Panc1 (cell line): ENCODE results near the gene ITSN2. TPM values are rescaled to one million over a fixed set of nuclear protein-coding genes. Genes with fewer than 3 reads are reported as not detected.

Experiments used
- ATAC-seq: fragments of 200-7000 bp; cut with Tn5 transposase; 2 replicates; pipeline ENCODE4 v1.9.1; 2020; ENCODE audit warnings: mild to moderate bottlenecking, moderate library complexity
- BruUV-seq: library from RNA; stranded (reverse); fragments of 400-500 nt; replicated peaks from 2 replicates; lab custom pipeline; 2021; lab: Mats Ljungman, UMichigan
- CTCF ChIA-PET: fragments of 300-600 bp; sonication (Branson Sonifier 250); formaldehyde crosslinking; loops from one replicate; lab custom pipeline; 2022; ENCODE audit warnings: antibody characterized with exemption; lab: Charles Lee
- POLR2A ChIA-PET: fragments of 300-600 bp; sonication (Branson Sonifier 250); formaldehyde crosslinking; loops from one replicate; lab custom pipeline; 2022; ENCODE audit warnings: antibody characterized with exemption; lab: Charles Lee
- DNase-seq: peaks from one replicate; pipeline ENCODE4 v3.0.0-alpha.2; 2010; ENCODE audit warnings: low read depth, low spot score
- H3K27ac ChIP-seq: 2 replicates; pipeline ENCODE4 v1.5.1; 2011; ENCODE audit warnings: mild to moderate bottlenecking, low read length, inconsistent platforms
- H3K27me3 ChIP-seq: fragments of 200-500 bp; sonication (Bioruptor generic); 2 replicates; pipeline ENCODE4 v1.6.0; 2014; ENCODE audit warnings: low read length, inconsistent platforms; ENCODE audit not compliant: control insufficient read depth, insufficient read depth
- H3K36me3 ChIP-seq: fragments of 200-500 bp; sonication (Bioruptor generic); 2 replicates; pipeline ENCODE4 v1.5.1; 2014; ENCODE audit warnings: inconsistent platforms, mild to moderate bottlenecking, low read length, moderate library complexity; ENCODE audit not compliant: control insufficient read depth, insufficient read depth
- H3K4me1 ChIP-seq: 2 replicates; pipeline ENCODE4 v1.5.1; 2011; ENCODE audit warnings: inconsistent platforms, mild to moderate bottlenecking, low read length, moderate library complexity; ENCODE audit not compliant: control insufficient read depth, insufficient read depth
- H3K4me3 ChIP-seq, 2 experiments: 2 replicates each; pipeline ENCODE4 v1.5.1; 2011 to 2012; ENCODE audit warnings: low read depth in 2 of 2, low read length in 2 of 2, mild to moderate bottlenecking in 2 of 2, inconsistent platforms in 1 of 2, moderate library complexity in 1 of 2
- H3K9me3 ChIP-seq: fragments of 200-500 bp; sonication (Bioruptor generic); 2 replicates; pipeline ENCODE4 v1.5.1; 2014; ENCODE audit warnings: low read depth, mild to moderate bottlenecking, inconsistent platforms, low read length, moderate library complexity; ENCODE audit not compliant: control insufficient read depth, insufficient read depth
- CTCF ChIP-seq: fragments of 450-650 bp; IDR thresholded peaks from 2 replicates; pipeline ENCODE4 v1.5.1; 2017; ENCODE audit warnings: mild to moderate bottlenecking
- POLR2AphosphoS5 ChIP-seq: IDR thresholded peaks from 2 replicates; pipeline ENCODE4 v1.6.1; 2012; ENCODE audit warnings: mild to moderate bottlenecking, low read depth, low read length, moderate library complexity
- REST ChIP-seq, 2 experiments: IDR thresholded peaks; 2 replicates each; pipeline ENCODE4 v1.6.1; 2011 to 2012; ENCODE audit warnings: low read depth in 2 of 2, control low read depth in 1 of 2, low read length in 1 of 2, mild to moderate bottlenecking in 1 of 2, moderate library complexity in 1 of 2; ENCODE audit not compliant: insufficient read depth in 1 of 2
- SIN3A ChIP-seq: IDR thresholded peaks from 2 replicates; pipeline ENCODE4 v1.6.1; 2012; ENCODE audit warnings: low read depth, mild to moderate bottlenecking, low read length, moderate library complexity, borderline replicate concordance; ENCODE audit not compliant: insufficient read depth
- TCF7L2 ChIP-seq: IDR thresholded peaks from 2 replicates; pipeline ENCODE4 v1.6.1; 2011; ENCODE audit warnings: mild to moderate bottlenecking, low read depth, low read length, inconsistent platforms
- in situ Hi-C: cut with HindIII; loops from 2 replicates; pipeline ENCODE4 v1.10.0; 2016; ENCODE audit warnings: low sequenced_read_pairs, low pct_unique_long_range_greater_than_20kb
- intact Hi-C: fragments of 100-400 bp; cut with micrococcal nuclease; formaldehyde crosslinking; loops from one replicate; pipeline ENCODE4 v1.10.0; 2022; ENCODE audit not compliant: unreplicated experiment
- total RNA-seq: library from RNA; stranded (reverse); gene quantifications from one replicate; pipeline ENCODE4 v1.2.1, GENCODE V29; 2021; ENCODE audit not compliant: unreplicated experiment

Gene ITSN2
- total RNA-seq, 1 experiment from 2014 or later, result 57.7 TPM

- no peaks in the 10 kb centered on the region for H3K27me3 ChIP-seq
- H3K4me3 ChIP-seq, result no peak overlapping the region
- intact Hi-C loops, result no loop called here
- no peaks in the 10 kb centered on the region for H3K36me3 ChIP-seq
- DNase-seq, result no peak
- ChIA-PET CTCF (interaction anchor here (0.7 kb wide), 1 partner anchor 157 kb away, joined by 3 read pairs; no protein-coding TSS in a partner anchor), POLR2A (no interaction called here)
- H3K9me3 ChIP-seq, result no peaks in the 10 kb centered on the region
- H3K4me1 ChIP-seq, result no peaks in the 10 kb centered on the region; the same call in 1 of the 2 replicates
- in situ Hi-C loops, result no loop called here
- ATAC-seq, result no peak
- no TSS peak for BruUV-seq
- H3K27ac ChIP-seq, result no peak overlapping the region
- TF ChIP-seq REST (IDR thresholded peaks at IDR 0.05; ENCODE audit: insufficient read depth in 1 of 2, low read depth in 2 of 2, low read length in 1 of 2) (no peak), POLR2AphosphoS5 (no peak), TCF7L2 (no peak), CTCF (no peak), SIN3A (no peak)
These were observed 127.0 kb downstream of the ITSN2 start for GRCh38 chr2:24233321-24233720.

- BruUV-seq, result no TSS peak
- Histone ChIP-seq H3K27me3 (no peaks in the 10 kb centered on the region), H3K36me3 (no peaks in the 10 kb centered on the region), H3K4me3 (no peak overlapping the region), H3K4me1 (no peaks in the 10 kb centered on the region; the same call in 1 of the 2 replicates), H3K27ac (no peak overlapping the region), H3K9me3 (no peaks in the 10 kb centered on the region)
- DNase-seq, result no peak
- POLR2A ChIA-PET, result no interaction called here
- TF ChIP-seq TCF7L2 (no peak), REST (IDR thresholded peaks at IDR 0.05; ENCODE audit: insufficient read depth in 1 of 2, low read depth in 2 of 2, low read length in 1 of 2) (no peak), POLR2AphosphoS5 (no peak)
- intact Hi-C loops, result no loop called here
- CTCF ChIA-PET, result interaction anchor here (0.6 kb wide), 1 partner anchor 131 kb away, joined by 3 read pairs; no protein-coding TSS in a partner anchor
- in situ Hi-C loops, result no loop called here
- no peak for ATAC-seq
These were observed 128.9 kb downstream of the ITSN2 start for GRCh38 chr2:24231461-24231881.
